CMK (cell line): ENCODE data around the gene B4GALNT4.
"Not testable (repeated sequence)": the region's sequence is repeated elsewhere in the genome, so short reads cannot be mapped to it uniquely, and the experiment has no call there.

Experiments used
- DNase-seq: peaks from one replicate; pipeline ENCODE4 v3.0.0-alpha.2; 2010; ENCODE audit warnings: low read depth

The B4GALNT4 gene

DNA sequence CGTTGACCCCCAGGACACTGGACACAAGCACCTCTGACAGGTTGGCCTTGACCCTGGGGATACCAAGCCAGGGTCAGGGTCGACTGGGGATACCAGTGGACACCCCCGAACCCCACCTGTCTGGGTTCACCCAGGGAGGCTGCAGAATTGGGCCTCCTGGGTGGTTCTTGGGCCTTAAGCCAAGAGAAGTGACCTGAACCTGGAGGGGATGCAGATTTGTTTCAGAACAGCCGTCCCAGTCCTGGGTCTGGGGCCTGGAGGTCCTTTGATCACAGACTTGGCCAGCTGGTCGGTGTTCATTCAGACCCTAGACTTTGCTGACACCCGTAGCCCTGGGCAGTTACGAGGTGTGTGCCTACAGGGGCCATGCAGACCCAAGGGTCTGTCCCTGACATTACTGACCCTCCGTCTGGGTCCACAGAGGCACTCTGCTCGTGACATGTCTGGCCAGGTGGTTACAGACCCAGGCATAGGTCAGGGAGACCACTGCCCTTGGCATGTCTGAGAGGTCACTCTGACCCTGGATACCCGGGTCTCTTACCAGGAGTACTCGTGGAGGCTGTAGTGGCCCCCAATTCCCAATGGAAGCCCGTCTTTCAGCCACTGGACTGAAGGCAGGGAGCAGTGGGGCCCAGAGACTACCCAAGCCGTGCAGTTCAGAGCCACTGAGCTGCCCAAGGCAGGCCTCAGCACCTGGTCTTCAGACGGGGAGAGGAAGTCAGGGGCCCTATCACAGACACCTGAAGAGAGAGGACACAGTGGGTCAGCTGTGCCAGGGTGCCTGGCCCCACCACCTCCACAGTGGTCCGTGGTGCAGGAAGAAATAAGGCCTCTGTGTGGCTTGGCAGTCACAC lies 39.1 kb downstream of the B4GALNT4 start:
- no peak for DNase-seq

DNA sequence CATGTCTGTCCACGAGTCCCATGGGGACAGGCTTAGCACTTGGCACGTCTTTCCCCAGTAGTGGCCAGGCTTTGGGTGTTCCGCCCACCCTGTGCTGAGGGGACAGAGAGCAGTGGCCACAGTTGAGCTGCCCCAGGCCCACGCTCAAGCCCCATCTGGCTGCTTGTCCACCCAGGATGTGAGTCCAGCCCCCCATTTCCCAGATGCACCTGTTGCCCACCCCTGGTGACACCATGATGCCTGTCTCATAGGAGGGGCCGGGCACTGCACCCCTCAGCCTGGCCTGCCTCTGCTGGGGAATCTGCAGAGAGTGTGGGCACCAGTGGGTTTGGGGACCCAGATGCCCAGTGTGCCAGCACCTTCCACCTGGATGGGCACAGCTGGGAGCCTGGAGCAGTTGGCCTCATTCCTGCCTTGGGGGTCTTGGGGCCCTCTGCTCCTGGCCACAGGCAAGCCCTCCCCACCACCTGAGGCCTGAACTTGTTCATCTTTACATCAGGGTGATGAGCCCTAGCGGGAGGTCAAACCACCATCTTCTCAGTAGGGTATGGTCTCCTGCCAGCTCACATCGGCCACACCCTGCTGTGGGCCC lies 39.8 kb downstream of the B4GALNT4 start:
- DNase-seq, result no peak

DNA sequence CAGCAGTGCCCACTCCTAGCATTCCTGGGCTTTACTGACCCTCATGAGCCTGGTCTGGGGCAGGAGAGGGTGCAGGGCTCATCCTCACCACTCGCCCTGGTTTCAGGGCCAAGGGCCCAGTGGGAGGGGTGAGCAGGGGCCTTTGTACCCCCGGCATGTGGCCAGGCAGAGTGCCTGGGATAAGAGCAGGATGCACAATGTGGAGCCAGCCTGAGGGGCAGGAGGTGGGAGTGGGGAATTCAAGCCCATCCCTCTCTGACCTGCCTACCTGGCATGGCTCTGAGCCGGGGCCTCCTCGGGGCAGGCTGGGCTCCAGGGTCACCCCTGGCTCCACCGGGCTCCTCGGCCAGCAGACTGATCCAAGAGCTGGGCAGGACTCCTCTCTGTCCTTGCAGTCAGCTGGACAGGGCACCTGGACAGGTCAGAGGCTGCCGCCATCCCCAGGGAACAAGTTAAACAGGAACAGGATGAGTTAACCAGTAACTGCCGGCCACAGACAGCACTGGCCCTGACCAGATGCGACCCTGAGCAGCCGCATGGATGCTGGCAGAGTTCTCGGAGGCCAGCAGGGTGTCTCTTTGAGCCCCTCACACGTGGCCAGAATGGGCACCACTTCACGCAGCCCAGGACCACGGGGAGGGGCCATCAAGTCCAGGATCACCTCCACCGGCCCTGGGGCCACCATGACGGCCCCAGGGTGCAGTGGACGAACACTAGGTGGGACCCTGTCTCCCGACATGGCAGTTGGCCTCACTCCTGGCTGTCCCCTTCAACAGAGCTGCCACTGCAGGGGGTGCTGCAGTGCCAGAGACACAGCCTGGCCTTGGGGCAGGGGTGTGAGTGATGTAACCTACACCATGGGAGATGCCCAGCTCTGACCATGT lies 40.5 kb downstream of the B4GALNT4 start:
- DNase-seq, result no peak

DNA sequence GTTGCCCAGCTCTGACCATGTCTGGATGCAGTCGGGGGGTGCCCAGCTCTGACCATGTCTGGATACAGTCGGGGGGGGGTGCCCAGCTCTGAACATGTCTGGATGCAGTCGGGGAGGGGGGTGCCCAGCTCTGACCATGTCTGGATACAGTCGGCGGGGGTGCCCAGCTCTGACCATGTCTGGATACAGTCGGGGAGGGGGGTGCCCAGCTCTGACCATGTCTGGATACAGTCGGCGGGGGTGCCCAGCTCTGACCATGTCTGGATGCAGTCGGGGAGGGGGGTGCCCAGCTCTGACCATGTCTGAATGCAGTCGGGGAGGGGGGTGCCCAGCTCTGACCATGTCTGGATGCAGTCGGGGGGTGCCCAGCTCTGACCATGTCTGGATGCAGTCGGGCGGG lies 41.4 kb downstream of the B4GALNT4 start:
- not testable (repeated sequence) for DNase-seq

DNA sequence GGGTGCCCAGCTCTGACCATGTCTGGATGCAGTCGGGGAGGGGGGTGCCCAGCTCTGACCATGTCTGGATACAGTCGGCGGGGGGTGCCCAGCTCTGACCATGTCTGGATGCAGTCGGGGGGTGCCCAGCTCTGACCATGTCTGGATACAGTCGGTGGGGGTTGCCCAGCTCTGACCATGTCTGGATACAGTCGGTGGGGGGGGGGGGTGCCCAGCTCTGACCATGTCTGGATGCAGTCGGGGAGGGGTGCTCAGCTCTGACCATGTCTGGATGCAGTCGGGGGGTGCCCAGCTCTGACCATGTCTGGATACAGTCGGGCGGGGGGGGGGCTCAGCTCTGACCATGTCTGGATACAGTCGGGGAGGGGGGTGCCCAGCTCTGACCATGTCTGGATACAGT lies 42.2 kb downstream of the B4GALNT4 start:
- DNase-seq, result not testable (repeated sequence)

DNA sequence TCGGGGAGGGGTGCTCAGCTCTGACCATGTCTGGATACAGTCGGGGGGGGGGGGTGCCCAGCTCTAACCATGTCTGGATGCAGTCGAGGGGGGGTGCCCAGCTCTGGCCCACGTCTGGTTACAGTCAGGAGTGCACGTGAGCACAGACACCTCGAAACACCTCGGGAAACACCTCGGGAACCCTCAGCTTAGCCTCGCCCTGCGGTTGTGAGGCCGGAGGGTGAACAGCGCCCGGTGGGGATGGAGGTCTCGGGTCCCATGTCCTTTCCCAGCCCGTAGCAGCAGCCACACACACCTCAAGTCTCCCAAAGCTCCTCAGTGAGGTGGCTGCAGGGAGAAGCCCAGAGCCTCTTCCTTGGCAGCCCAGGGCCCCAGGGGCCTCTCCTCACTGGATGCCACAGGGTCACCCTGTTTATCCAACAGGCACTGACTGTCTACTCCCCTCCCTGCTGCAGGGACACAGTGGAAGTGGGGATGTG lies 43.4 kb downstream of the B4GALNT4 start:
- DNase-seq, result no peak

DNA sequence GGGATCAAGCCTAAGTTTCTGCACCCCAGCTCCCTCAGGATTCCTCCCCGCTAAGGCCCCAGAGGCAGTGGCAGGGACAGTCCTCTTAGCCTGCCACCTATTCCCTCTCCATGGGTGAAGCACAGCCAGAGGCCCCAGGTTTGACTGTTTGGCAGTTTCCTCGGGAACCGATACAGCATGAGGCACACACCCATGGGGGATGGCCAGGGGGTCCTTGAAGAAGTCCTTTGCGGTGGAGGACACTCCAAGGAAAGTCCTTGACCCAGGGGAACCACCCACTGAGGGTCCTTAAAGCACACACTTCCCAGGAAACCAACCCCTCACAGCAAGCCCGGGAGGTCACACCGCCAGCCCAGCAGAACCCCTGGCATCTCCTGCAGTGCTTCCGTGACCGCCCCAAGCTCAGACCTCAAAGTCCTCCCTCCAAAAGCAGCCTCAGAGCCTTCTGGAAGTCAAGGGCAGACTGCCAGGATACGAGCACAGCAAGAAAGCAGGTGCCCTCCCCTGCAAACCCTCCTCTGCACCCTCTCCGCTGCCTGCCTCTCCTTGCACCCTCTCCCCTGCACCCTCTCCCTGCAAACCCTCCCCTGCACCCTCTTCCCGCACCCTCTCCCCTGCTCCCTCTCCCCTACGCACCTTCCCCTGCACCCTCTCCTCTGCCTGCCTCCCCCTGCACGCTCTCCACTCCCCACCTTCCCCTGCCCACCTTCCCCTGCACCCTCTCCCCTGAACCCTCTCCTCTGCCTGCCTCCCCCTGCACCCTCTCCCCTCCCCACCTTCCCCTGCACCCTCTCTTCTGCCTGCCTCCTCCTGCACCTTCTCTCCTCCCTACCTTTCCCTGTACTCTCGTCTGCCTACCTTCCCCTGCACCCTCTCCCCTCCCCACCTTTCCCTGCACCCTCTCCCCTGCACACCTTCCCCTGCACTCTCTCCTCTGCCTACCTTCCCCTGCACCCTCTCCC lies 44.1 kb downstream of the B4GALNT4 start:
- DNase-seq, result no peak

DNA sequence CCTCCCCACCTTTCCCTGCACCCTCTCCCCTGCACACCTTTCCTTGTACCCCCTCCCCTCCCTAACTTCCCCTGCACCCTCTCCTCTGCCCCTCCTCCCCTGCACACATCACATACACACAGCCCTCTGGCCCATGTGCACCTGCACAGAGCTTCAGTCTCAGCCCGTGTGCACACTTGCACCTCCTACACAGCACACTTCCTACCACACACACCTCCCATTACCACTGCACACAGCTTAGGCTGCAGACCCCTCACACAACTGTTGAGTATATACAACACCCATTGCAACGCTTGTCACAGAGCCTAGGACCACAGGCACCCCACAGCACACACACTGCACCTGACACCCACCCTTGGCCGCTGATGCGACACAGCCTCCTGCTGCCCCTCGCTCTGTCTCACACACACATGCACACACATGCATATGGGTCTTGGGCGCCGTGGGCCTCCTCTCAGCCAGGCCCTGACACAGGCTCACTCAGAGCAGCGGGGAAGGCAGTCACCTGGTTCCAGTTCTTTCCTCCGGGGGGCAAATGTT lies 45.1 kb downstream of the B4GALNT4 start:
- no peak for DNase-seq

DNA sequence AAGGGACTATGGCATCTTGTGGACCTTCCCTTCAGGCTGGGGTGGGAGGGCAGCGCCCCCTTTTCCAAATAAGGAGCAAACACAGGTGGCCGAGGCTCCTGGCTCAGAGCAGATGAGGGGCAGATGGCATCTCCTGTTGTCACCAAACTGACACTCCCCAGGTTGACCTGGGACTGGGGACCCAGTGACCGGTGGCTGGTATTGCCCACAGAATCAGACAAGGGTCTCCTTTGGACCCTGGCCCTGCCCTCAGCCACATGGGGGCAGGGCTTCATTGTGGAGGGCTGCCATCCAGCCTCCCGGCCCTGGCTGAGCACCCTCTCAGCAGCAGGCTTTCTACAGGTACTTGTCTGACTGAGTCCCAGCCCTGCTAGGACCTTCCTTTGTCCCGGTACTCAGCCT lies 46.3 kb downstream of the B4GALNT4 start:
- DNase-seq, result no peak

DNA sequence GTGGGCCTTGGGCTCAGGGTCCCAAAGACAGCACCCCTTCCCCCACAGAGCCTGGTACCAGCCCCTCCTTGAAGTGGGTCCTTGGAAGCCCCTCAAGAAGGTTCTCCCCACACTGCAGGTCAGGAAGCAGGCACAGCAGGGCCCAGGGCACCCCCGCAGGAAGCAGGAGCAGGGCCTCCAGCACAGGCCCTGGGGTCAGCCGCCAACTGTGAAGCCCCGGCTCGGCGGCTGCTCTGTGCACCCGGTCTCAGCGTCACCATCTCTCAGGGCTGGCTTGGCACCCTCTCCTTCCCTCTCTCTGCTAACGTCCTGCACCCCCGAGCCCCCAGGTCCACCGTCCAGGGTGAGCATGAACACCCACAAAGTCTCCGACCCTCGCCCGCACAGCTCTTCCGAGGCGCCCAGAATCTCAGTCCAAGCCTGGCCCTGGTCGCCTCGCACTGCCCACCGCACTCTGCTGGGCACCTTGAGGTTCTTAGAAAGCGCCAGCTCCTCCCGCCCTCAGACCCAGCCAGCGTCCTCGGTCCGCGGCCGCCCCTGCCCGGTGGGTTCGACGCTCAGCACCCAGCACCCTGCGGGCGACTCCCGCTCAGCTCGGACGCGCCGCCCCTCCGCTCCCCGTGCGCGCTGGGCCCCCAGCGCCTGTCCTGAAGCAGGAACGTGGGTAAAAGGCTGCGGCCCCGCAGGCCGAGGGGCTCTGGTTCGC lies 46.9 kb downstream of the B4GALNT4 start:
- DNase-seq, result no peak

DNA sequence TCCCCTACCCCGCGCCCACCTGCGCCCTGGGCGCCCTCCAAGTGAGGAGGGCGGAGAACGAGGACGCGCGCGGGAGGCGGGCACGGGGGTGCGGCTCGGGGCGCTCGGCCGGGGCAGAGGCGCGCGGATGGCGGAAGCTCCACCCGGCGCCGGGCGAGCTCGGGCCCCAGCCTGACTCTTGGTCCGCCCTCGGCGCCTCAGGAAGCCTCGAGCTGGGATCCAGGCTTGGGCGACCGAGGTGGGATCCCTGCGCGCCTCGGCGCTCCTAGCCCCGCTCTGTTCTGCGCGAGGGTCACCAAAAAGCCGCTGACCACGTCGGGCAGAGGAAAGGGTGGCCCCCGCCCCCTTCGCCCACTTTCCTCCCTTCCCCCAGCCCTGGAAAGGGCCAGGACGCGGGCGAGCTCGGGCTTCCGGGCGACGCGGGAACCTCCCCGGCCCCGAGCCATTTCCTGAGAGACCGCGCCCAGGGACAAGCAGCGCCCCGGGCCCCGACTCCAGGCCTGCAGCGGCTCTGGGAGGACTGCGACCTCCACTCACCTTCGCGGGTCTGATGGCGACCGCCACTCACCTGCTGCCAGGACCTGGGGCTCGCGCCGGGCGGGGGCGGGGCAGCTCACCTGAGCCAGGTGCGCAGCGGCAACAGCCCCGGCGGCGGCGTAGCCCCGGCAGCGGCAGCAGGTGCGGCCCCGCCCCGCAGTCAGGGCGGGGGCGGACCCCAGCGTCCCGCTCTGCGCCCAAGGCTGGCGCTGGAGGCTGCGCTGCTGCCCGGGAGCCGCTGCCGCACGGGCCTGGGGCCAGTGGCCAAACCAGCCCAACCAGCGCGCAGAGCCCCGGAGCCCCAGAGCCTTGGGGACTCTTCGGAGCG lies 47.7 kb downstream of the B4GALNT4 start:
- no peak for DNase-seq

DNA sequence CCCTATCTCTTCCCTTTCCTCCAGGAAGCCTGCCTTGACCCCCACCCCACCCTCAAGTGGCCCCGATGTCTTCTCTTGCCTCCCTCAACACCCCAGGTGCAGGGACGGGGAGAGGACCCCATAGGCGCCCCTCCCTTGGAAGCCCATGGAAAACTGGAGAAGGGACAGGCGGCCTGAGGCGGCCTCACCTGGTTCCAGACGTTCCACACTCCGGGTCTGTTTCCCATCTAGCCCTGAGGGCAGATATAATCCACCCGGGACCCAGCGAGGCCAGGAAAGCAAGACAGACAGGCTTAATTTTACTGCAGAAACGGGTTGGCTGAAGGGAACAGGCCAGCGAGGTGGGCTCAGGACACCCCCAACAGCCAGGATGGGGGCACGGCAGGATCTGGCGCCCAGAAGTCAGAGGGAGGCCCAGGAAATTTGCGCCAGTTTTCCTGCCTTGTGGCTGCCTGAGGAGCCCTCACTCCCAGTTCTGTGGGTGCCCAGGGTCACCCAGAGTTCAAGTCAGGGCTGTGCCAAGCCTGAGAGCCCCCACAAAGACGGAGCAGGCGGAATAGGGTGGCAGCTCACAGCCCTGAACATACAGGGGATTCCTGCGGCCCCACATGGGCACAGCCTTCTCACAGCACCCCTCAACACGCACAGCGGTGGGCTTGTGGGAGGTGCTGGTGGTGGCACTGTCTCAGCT lies 48.5 kb downstream of the B4GALNT4 start:
- no peak for DNase-seq

DNA sequence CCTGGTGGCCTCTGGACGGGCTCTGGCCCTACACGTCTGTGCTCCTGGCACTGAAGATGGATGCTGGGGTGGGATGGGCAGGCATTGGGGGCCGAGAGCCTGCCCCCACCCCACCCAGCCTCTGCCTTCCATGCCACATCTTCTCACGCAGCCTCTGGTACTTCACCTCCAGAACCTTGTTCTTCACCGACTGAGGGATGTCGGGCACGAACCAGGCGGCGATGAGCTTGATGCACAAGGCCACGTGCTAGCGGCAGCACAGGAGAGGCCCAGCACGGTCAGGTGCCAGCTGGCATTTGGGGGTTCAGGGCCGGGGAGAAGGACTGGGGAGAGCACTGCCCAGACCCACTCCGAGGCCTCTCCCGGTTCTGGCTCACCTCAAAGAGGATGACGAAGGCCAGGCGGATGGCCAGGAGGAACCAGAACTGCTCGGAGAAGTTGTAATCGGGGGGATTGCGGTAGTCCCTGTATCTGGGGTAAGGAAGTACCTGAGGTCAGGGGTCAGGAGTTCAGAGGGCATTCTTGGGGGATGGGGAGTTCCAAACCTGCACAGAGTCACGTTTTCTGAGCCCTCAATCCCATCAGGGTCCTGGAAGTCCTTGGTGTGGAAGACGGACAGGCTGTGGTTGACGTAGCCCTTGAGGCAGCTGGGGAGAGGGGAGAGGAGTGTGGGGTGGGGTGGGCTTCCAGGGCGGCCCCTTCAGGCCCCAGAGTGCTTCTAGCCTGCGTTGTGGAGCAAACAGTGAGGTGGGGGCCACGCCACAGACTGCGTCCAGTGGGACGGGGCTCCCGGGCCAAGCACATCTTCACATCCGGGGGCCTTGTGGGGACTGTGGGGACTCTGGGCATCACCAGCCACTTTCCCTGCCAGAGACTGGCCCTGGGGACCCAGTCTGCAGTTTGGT lies 49.3 kb downstream of the B4GALNT4 start:
- DNase-seq, result no peak

DNA sequence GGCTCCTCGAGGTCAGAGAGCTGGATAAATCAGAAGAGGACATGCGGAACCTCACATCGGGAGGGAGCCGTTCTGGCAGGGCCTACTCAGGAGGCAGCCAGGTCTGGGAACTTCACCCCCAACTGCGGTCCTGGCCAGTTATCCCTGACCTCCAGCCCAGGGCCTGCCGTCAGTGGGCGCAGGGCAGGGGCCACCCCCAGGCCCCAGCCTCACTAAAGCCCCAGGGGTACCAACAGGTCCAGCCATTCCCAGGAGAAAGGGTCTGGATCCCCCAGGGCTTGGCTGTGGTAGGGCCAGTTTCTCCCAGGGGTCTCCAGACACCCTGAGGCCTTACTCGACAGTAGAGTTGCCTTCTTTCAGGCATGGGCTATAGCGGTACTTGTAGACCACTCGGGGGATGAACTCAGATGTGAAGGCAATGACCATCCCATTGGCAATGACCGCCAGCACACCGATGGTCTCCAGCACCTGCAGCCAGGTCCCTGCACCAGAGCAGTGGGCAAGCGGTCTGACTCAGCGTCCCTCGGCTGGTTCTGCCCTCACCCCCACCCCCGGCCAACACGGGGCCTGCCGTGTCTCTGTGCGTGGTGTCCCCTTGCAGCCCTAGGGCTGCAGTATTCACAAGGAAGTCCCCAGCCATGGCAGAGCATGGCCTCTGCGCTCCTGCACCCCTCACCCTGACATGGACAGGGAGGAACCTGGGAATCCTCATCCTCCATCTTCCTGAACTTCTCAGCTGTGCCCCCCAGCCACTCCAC lies 50.1 kb downstream of the B4GALNT4 start:
- no peak for DNase-seq

DNA sequence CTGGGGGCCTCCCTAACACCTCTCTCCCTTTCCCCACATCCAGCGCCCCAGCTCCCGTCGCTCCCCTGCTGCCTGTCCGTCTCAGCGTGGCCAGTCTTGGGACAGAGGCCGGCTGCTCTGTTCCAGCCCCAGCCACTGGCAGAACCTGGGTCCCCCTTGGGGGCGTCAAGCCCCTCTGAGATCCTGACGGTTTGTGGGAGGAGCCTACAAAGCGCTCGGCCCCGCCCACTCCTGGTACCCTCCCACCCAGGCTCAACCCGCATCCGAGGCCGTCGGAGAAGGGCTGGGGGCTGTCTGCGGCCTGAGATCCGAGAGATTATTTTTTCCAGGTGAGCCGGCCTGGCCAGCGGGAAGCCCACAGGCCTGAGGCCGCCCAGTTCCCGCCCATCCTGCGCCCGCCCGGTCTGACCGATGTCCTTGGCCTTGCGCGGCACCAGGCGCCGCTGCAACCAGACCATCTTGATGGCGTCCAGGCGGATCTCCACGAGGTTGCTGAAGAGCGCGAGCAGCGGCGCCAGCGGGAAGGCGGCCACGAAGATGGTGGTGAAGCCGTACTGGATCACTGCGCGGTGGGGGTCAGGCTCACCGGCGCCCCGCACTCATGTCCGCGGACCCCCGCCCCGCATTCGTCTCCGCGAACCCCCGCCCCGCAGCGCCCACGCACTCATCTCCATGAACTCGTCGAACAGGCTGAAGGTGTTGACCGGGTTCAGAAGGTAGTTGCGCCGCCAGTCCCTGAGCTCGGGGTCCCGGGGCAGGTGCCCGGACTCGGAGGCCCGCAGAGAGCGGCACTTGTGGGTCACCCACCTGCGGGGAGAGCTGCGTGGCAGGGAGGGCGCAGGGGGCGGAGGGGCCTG lies 51.0 kb downstream of the B4GALNT4 start:
- no peak for DNase-seq

DNA sequence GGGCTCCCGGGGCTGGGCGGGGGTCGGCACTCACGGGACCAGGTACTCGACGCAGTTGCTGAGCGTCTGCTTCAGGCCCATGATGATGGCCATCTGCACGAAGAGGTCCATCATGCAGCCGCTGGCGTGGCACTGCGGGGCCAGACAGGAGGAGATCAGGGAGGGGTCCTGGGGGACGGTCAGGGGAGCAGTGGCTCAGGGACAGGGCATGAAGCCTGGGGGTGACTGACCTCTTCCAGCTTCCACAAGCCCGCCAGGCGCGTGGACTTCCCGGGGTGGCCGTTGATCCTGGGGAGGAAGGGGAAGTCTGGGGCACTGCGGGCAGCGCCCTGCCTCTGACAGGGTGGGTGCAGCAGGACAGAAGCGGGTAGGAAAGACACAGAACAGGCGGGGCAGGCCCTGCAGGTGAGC lies 51.6 kb downstream of the B4GALNT4 start:
- DNase-seq, result no peak
